CD4-positive, alpha-beta T cell (primary cell): ENCODE data around the gene SEMA7A. TPM values are rescaled to one million over a fixed set of nuclear protein-coding genes. Genes with fewer than 3 reads are reported as not detected.

ENCODE experiments used
- ATAC-seq: fragments of 200-7000 bp; cut with Tn5 transposase; one replicate; pipeline ENCODE4 v1.10.0; 2022; ENCODE audit warnings: mild to moderate bottlenecking; ENCODE audit not compliant: poor library complexity
- CTCF ChIA-PET: fragments of 350-600 bp; sonication (Branson Sonifier 250); formaldehyde crosslinking; loops from one replicate; lab custom pipeline; 2021; ENCODE audit warnings: antibody characterized with exemption, inconsistent platforms; lab: Charles Lee
- POLR2A ChIA-PET: fragments of 350-600 bp; sonication (Branson Sonifier 250); formaldehyde crosslinking; loops from one replicate; lab custom pipeline; 2021; ENCODE audit warnings: antibody characterized with exemption, inconsistent platforms; lab: Charles Lee
- DNase-seq, 14 experiments: peaks; one replicate each; pipeline ENCODE4 v3.0.0-alpha.2; 2013 to 2020; ENCODE audit warnings: mixed read lengths in 2 of 14
- H3K27ac ChIP-seq, 2 donors: one replicate each; pipeline versions ENCODE4 v1.5.1 to v1.7.0; 2013; ENCODE audit warnings: low read length in 2 of 2, low read depth in 1 of 2, mild to moderate bottlenecking in 1 of 2
- H3K27me3 ChIP-seq, 2 experiments: 1 replicate in 1 of 2; 2 replicates in 1 of 2; pipeline versions ENCODE4 v1.6.1 to v1.7.0; 2013; ENCODE audit warnings: low read length in 2 of 2, control low read depth in 1 of 2, mild to moderate bottlenecking in 1 of 2, moderate library complexity in 1 of 2; ENCODE audit not compliant: insufficient read depth in 2 of 2, control insufficient read depth in 1 of 2
- H3K36me3 ChIP-seq: one replicate; pipeline ENCODE4 v1.6.1; 2013; ENCODE audit warnings: low read length, control low read depth; ENCODE audit not compliant: insufficient read depth
- H3K4me1 ChIP-seq: one replicate; pipeline ENCODE4 v1.6.1; 2013; ENCODE audit warnings: low read length, control low read depth; ENCODE audit not compliant: insufficient read depth
- H3K4me3 ChIP-seq: one replicate; pipeline ENCODE4 v1.5.1; 2013; ENCODE audit warnings: mild to moderate bottlenecking, low read length, moderate library complexity
- H3K9me3 ChIP-seq, 2 experiments: 1 replicate in 1 of 2; 2 replicates in 1 of 2; pipeline versions ENCODE4 v1.6.1 to v1.7.0; 2013; ENCODE audit warnings: low read length in 2 of 2, mild to moderate bottlenecking in 2 of 2, control low read depth in 1 of 2, moderate library complexity in 1 of 2; ENCODE audit not compliant: control insufficient read depth in 1 of 2, insufficient read depth in 1 of 2
- H3K27ac Mint-ChIP-seq: one replicate; pipeline ENCODE4 v1.8.0; 2020; ENCODE audit warnings: mixed read lengths
- H3K27me3 Mint-ChIP-seq: one replicate; pipeline ENCODE4 v1.8.0; 2021; ENCODE audit warnings: mixed read lengths
- H3K36me3 Mint-ChIP-seq: one replicate; pipeline ENCODE4 v1.8.0; 2021; ENCODE audit warnings: low read depth, mixed read lengths
- H3K4me1 Mint-ChIP-seq: one replicate; pipeline ENCODE4 v1.8.0; 2021; ENCODE audit warnings: low read depth, mixed read lengths
- H3K4me3 Mint-ChIP-seq: one replicate; pipeline ENCODE4 v1.8.0; 2020; ENCODE audit warnings: mild to moderate bottlenecking, mixed read lengths
- H3K9me3 Mint-ChIP-seq: one replicate; pipeline ENCODE4 v1.8.0; 2020; ENCODE audit warnings: mixed read lengths
- intact Hi-C, 2 experiments: fragments of 100-400 bp; cut with DNase I in 1 of 2; cut with micrococcal nuclease in 1 of 2; formaldehyde crosslinking; loops; one replicate each; pipeline versions ENCODE4 v1.15.1 to v1.9.0; 2023 to 2025; cut with DNase I, micrococcal nuclease
- total RNA-seq, 174 experiments: library from RNA in 2 of 174; stranded (reverse) in 2 of 174; gene quantifications; one replicate each; pipeline ENCODE4 v1.2.3 and lab custom pipeline; 2021 to 2026
- TF ChIP-seq, protein P1 (sequence below): fragments of 200-600 bp; IDR thresholded peaks from one replicate; pipeline ENCODE4 v1.8.0; 2022; ENCODE audit warnings: antibody characterized with exemption, mild to moderate bottlenecking

The SEMA7A gene
- total RNA-seq, 2 experiments from 2014 or later = 2.3 to 2.7 TPM

DNA sequence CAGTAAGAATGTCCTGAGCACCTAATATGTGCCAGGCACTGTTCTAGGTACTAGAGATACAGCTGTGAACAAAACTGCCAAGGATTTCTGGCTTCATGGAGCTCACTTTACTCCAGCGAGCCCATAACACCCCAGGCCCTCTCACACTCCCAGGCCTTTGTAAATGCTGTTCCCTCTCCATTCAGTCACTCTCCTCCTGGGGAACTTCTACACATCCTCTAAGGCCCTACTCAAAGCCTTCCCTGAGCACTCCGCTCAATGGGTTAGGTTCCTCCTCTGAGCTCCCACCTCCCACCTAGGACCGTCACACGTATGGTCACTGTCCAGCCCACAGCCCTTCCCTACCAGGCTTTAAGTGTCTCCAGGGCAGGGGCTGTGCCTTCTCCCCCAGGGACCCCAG lies 27.2 kb downstream of the SEMA7A start:
- H3K27ac Mint-ChIP-seq = no peak overlapping the region
- TF ChIP-seq, protein P1, sequence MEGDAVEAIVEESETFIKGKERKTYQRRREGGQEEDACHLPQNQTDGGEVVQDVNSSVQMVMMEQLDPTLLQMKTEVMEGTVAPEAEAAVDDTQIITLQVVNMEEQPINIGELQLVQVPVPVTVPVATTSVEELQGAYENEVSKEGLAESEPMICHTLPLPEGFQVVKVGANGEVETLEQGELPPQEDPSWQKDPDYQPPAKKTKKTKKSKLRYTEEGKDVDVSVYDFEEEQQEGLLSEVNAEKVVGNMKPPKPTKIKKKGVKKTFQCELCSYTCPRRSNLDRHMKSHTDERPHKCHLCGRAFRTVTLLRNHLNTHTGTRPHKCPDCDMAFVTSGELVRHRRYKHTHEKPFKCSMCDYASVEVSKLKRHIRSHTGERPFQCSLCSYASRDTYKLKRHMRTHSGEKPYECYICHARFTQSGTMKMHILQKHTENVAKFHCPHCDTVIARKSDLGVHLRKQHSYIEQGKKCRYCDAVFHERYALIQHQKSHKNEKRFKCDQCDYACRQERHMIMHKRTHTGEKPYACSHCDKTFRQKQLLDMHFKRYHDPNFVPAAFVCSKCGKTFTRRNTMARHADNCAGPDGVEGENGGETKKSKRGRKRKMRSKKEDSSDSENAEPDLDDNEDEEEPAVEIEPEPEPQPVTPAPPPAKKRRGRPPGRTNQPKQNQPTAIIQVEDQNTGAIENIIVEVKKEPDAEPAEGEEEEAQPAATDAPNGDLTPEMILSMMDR = no peak
- Histone ChIP-seq H3K4me3 (no peak overlapping the region), H3K27ac (no peak overlapping the region), H3K9me3 (no peaks in the 10 kb centered on the region), H3K36me3 (no peaks in the 10 kb centered on the region), H3K27me3 (no peaks in the 10 kb centered on the region), H3K4me1 (peaks cover 27% of the 10 kb centered on the region)
- intact Hi-C loops = no loop called here
- no peak overlapping the region for H3K4me3 Mint-ChIP-seq
- no peaks in the 10 kb centered on the region for H3K36me3 Mint-ChIP-seq
- CTCF ChIA-PET = no interaction called here
- no peaks in the 10 kb centered on the region for H3K27me3 Mint-ChIP-seq
- POLR2A ChIA-PET = no interaction called here
- DNase-seq = no peak
- no peak for ATAC-seq
- no peaks in the 10 kb centered on the region for H3K9me3 Mint-ChIP-seq
- peaks cover 23% of the 10 kb centered on the region for H3K4me1 Mint-ChIP-seq

DNA sequence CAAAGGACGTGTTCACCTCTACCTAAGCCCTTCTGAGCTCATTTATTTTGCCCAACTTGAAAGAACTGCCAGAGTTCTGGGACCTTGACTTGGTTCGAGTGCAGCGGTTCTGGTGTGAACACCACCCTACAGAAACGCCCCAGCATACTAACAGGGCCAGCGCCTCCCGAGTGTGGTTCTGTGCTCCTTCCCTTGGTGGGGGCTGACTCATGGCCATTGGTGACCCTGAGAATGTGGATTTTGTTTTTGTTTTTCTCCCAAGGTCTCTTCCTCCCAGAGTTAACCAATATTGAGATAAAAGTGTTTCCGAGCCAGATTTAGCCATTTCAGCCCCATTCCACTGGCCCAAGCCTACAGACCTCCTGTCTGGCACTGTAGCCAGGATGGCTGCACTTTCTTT lies 27.9 kb downstream of the SEMA7A start:
- intact Hi-C loops = no loop called here
- no peak for DNase-seq
- CTCF ChIA-PET = no interaction called here
- no peaks in the 10 kb centered on the region for H3K36me3 Mint-ChIP-seq
- H3K4me3 Mint-ChIP-seq = no peak overlapping the region
- no peaks in the 10 kb centered on the region for H3K9me3 ChIP-seq
- no peaks in the 10 kb centered on the region for H3K27me3 Mint-ChIP-seq
- POLR2A ChIA-PET = no interaction called here
- peaks cover 30% of the 10 kb centered on the region for H3K4me1 Mint-ChIP-seq
- H3K27ac Mint-ChIP-seq = no peak overlapping the region
- ATAC-seq = no peak
- H3K27me3 ChIP-seq = no peaks in the 10 kb centered on the region
- H3K9me3 Mint-ChIP-seq = no peaks in the 10 kb centered on the region
- no peak overlapping the region for H3K4me3 ChIP-seq
- H3K27ac ChIP-seq = no peak overlapping the region
- H3K36me3 ChIP-seq = no peaks in the 10 kb centered on the region
- H3K4me1 ChIP-seq = peaks cover 33% of the 10 kb centered on the region
- TF ChIP-seq, protein P1 = no peak

DNA sequence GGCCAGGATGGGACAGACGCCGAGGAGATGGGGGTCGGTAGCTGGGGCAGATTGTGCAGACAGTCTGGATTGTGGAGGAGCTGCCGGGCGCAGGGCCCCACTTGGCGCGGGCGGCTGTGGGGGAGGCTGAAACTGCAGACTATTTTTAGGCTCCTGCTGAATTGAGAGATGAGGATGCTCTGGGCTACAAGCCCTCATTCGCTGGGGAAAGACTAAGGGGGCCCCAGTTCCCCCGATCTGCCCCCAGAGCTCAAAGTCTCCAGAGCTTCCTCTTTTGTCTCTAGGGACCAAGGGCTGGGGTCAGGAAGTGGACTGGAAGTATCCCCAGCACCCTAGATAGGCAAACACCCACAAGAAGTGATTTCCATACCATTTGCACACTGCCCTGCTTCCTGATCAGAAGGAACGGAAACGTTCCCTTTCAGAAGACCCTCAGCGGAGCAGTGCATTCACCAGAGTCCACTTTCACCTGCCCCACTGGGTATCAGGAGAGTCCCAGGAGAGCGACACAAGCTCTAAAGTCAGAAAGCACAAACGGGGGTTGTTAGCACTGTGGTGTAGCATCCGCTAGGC lies 29.7 kb downstream of the SEMA7A start:
- POLR2A ChIA-PET = interaction anchor here (1.3 kb wide), 1 partner anchor 1048 kb away, joined by 3 read pairs; the partner anchor contains the start of gene SIN3A
- Histone ChIP-seq H3K36me3 (no peaks in the 10 kb centered on the region), H3K4me1 (peaks cover 48% of the 10 kb centered on the region), H3K9me3 (no peaks in the 10 kb centered on the region), H3K27me3 (no peaks in the 10 kb centered on the region), H3K27ac (no peak overlapping the region), H3K4me3 (no peak overlapping the region)
- no peak overlapping the region for H3K27ac Mint-ChIP-seq
- intact Hi-C loops = no loop called here
- no peaks in the 10 kb centered on the region for H3K36me3 Mint-ChIP-seq
- ATAC-seq (no peak), DNase-seq (no peak)
- H3K4me3 Mint-ChIP-seq = no peak overlapping the region
- H3K27me3 Mint-ChIP-seq = no peaks in the 10 kb centered on the region
- TF ChIP-seq, protein P1 = no peak
- H3K9me3 Mint-ChIP-seq = no peaks in the 10 kb centered on the region
- H3K4me1 Mint-ChIP-seq = peaks cover 46% of the 10 kb centered on the region
- CTCF ChIA-PET = no interaction called here
